Tibial nerve (tissue), 4 donors: ENCODE results near the gene COL19A1. TPM values are rescaled to one million over a fixed set of nuclear protein-coding genes. Genes with fewer than 3 reads are reported as not detected.

ENCODE experiments used
- DNase-seq, 2 donors: peaks; one replicate each; pipeline ENCODE4 v3.0.0-alpha.2; 2019; ENCODE audit warnings: low spot score in 2 of 2
- H3K27ac ChIP-seq, 4 donors: fragments of 200-600 bp; sonication (generic) in 3 of 4; one replicate each; pipeline ENCODE4 v1.5.1; 2017 to 2019; ENCODE audit warnings: mild to moderate bottlenecking in 1 of 4
- H3K27me3 ChIP-seq, 2 donors: fragments of 200-600 bp; sonication (generic) in 1 of 2; one replicate each; pipeline versions ENCODE4 v1.5.1 to v1.6.0; 2017 to 2019
- H3K36me3 ChIP-seq, 3 donors: fragments of 200-600 bp; sonication (generic); one replicate each; pipeline ENCODE4 v1.5.1; 2018 to 2019
- H3K4me1 ChIP-seq, 4 donors: fragments of 200-600 bp; sonication (generic) in 3 of 4; one replicate each; pipeline ENCODE4 v1.5.1; 2017 to 2019
- H3K4me3 ChIP-seq, 4 donors: fragments of 200-600 bp; sonication (generic) in 3 of 4; one replicate each; pipeline ENCODE4 v1.5.1; 2017 to 2019; ENCODE audit warnings: mild to moderate bottlenecking in 1 of 4, moderate library complexity in 1 of 4
- H3K9me3 ChIP-seq, 4 donors: fragments of 200-600 bp; sonication (generic) in 3 of 4; one replicate each; pipeline ENCODE4 v1.5.1; 2017 to 2019
- CTCF ChIP-seq, 5 experiments: fragments of 200-600 bp in 3 of 5; fragments of 450-650 bp in 2 of 5; sonication (generic) in 3 of 5; IDR thresholded peaks; one replicate each; pipeline ENCODE4 v1.5.1; 2016 to 2019; ENCODE audit warnings: antibody characterized with exemption in 5 of 5, mild to moderate bottlenecking in 3 of 5, moderate library complexity in 2 of 5
- EP300 ChIP-seq, 2 donors: sonication (generic); formaldehyde crosslinking; IDR thresholded peaks; one replicate each; pipeline ENCODE4 v1.6.1; 2017; ENCODE audit warnings: antibody characterized with exemption in 2 of 2, mild to moderate bottlenecking in 1 of 2
- POLR2A ChIP-seq, 2 donors: fragments of 450-650 bp; IDR thresholded peaks; one replicate each; pipeline ENCODE4 v1.6.1; 2017; ENCODE audit warnings: antibody characterized with exemption in 2 of 2, mild to moderate bottlenecking in 2 of 2, moderate library complexity in 2 of 2
- WGBS, 2 donors: methylation state at CpG; one replicate each; pipeline ENCODE4 v1.1.5; 2018; 5-methylcytosine and 5-hydroxymethylcytosine counted together
- total RNA-seq, 4 donors: library from RNA; depleted of rRNA; stranded (reverse); fragments of >200 nt; gene quantifications; one replicate each; pipeline ENCODE4 v1.1.0, GENCODE V29; 2016

COL19A1 gene
- total RNA-seq, 4 donors from 2014 or later = under 0.01 to 0.42 TPM; not detected in 2

- no peaks in the 10 kb centered on the region for H3K9me3 ChIP-seq
- no peaks in the 10 kb centered on the region for H3K36me3 ChIP-seq
- no peak for DNase-seq
- no peaks in the 10 kb centered on the region for H3K27me3 ChIP-seq
- H3K27ac ChIP-seq = no peak overlapping the region
- H3K4me1 ChIP-seq = no peaks in the 10 kb centered on the region
- H3K4me3 ChIP-seq = no peak overlapping the region
- TF ChIP-seq POLR2A (IDR thresholded peaks at IDR 0.05) (no peak), EP300 (IDR thresholded peaks at IDR 0.05) (no peak)
Measured at GRCh38 chr6:69936674-69937363, 70.5 kb downstream of the COL19A1 start.

GRCh38 chr6:69937402-69938136, 71.2 kb downstream of the COL19A1 start:
- no peaks in the 10 kb centered on the region for H3K4me1 ChIP-seq
- no peak overlapping the region for H3K4me3 ChIP-seq
- no peaks in the 10 kb centered on the region for H3K27me3 ChIP-seq
- no peaks in the 10 kb centered on the region for H3K9me3 ChIP-seq
- no peaks in the 10 kb centered on the region for H3K36me3 ChIP-seq
- 86 to 88% methylated on average over 7 of the region's 7 CpGs for WGBS, 2 donors
- TF ChIP-seq CTCF (IDR thresholded peaks at IDR 0.05) = no peak
- no peak for TF ChIP-seq EP300 (IDR thresholded peaks at IDR 0.05)
- TF ChIP-seq POLR2A (IDR thresholded peaks at IDR 0.05) = no peak
- no peak overlapping the region for H3K27ac ChIP-seq
- no peak for DNase-seq

GRCh38 chr6:69942485-69942884, 76.1 kb downstream of the COL19A1 start:
- Histone ChIP-seq H3K27me3 (no peaks in the 10 kb centered on the region), H3K4me3 (no peak overlapping the region), H3K4me1 (no peaks in the 10 kb centered on the region), H3K9me3 (no peaks in the 10 kb centered on the region), H3K36me3 (no peaks in the 10 kb centered on the region), H3K27ac (no peak overlapping the region)
- TF ChIP-seq CTCF (IDR thresholded peaks at IDR 0.05) = no peak
- TF ChIP-seq POLR2A (IDR thresholded peaks at IDR 0.05) = no peak
- no peak for TF ChIP-seq EP300 (IDR thresholded peaks at IDR 0.05)
- no peak for DNase-seq
- WGBS, 2 donors = 50 to 83% methylated on average over 2 of the region's 2 CpGs

- no peaks in the 10 kb centered on the region for H3K27me3 ChIP-seq
- no peak overlapping the region for H3K27ac ChIP-seq
- 80 to 82% methylated on average over 1 of the region's 1 CpG for WGBS, 2 donors
- no peaks in the 10 kb centered on the region for H3K4me1 ChIP-seq
- no peaks in the 10 kb centered on the region for H3K9me3 ChIP-seq
- no peaks in the 10 kb centered on the region for H3K36me3 ChIP-seq
- TF ChIP-seq POLR2A (IDR thresholded peaks at IDR 0.05) = no peak
- no peak for TF ChIP-seq CTCF (IDR thresholded peaks at IDR 0.05)
- no peak for TF ChIP-seq EP300 (IDR thresholded peaks at IDR 0.05)
- no peak for DNase-seq
- no peak overlapping the region for H3K4me3 ChIP-seq
Measured at GRCh38 chr6:69945192-69945591, 78.8 kb downstream of the COL19A1 start.

- no peaks in the 10 kb centered on the region for H3K27me3 ChIP-seq
- no peak for DNase-seq
- no peak overlapping the region for H3K4me3 ChIP-seq
- no peak overlapping the region for H3K27ac ChIP-seq
- TF ChIP-seq CTCF (IDR thresholded peaks at IDR 0.05) (no peak), POLR2A (IDR thresholded peaks at IDR 0.05) (no peak), EP300 (IDR thresholded peaks at IDR 0.05) (no peak)
- H3K9me3 ChIP-seq = no peaks in the 10 kb centered on the region
- 53 to 56% methylated on average over 1 of the region's 1 CpG for WGBS, 2 donors
- no peaks in the 10 kb centered on the region for H3K4me1 ChIP-seq
- H3K36me3 ChIP-seq = no peaks in the 10 kb centered on the region
Measured at GRCh38 chr6:69948479-69949114, 82.2 kb downstream of the COL19A1 start.
